ENCODE data around the gene P2RX7. TPM values are rescaled to one million over a fixed set of nuclear protein-coding genes. Genes with fewer than 3 reads are reported as not detected.

The P2RX7 gene
- total and polyA plus RNA-seq, 9 of the 15 experiments (the other 6 are each of a cell fraction or from before 2014, with no cell fraction given), result 0.04 to 0.65 (median 0.30) TPM

- no peak for TF ChIP-seq CHD4 (IDR thresholded peaks at IDR 0.05; ENCODE audit: insufficient read depth, insufficient replicate concordance, low read depth, low read length, poor library complexity, severe bottlenecking)
- TF ChIP-seq ZNF224 (CRISPR knock-in tag; IDR thresholded peaks at IDR 0.05), result no peak
- TF ChIP-seq HINFP (tag; conservative IDR thresholded peaks at IDR 0.05; ENCODE audit: low read depth), result peak; percentile 46; the same call in 1 of the 2 replicates
- TF ChIP-seq FOSL1 (tag; conservative IDR thresholded peaks at IDR 0.05), result no peak
- TF ChIP-seq PURB (CRISPR knock-in tag; IDR thresholded peaks at IDR 0.05; ENCODE audit: low read depth), result no peak
- TF ChIP-seq PTBP1 (IDR thresholded peaks at IDR 0.05; ENCODE audit: low read depth, low read length), result no peak
- no peak for TF ChIP-seq ZNF584 (CRISPR knock-in tag; IDR thresholded peaks at IDR 0.05; ENCODE audit: low read depth)
- no peak for TF ChIP-seq HDAC3 (IDR thresholded peaks at IDR 0.05; ENCODE audit: borderline replicate concordance, partially characterized antibody)
- TF ChIP-seq CHD1 (IDR thresholded peaks at IDR 0.05; ENCODE audit: low read length), result peak; percentile 61
- TF ChIP-seq, protein P1, sequence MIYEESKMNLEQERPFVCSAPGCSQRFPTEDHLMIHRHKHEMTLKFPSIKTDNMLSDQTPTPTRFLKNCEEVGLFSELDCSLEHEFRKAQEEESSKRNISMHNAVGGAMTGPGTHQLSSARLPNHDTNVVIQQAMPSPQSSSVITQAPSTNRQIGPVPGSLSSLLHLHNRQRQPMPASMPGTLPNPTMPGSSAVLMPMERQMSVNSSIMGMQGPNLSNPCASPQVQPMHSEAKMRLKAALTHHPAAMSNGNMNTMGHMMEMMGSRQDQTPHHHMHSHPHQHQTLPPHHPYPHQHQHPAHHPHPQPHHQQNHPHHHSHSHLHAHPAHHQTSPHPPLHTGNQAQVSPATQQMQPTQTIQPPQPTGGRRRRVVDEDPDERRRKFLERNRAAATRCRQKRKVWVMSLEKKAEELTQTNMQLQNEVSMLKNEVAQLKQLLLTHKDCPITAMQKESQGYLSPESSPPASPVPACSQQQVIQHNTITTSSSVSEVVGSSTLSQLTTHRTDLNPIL (CRISPR knock-in tag; IDR thresholded peaks at IDR 0.05), result no peak
- no peak for TF ChIP-seq RNF219 (CRISPR knock-in tag; IDR thresholded peaks at IDR 0.05)
- no peak for TF ChIP-seq JUNB (CRISPR knock-in tag; conservative IDR thresholded peaks at IDR 0.05)
- TF ChIP-seq, protein P2, sequence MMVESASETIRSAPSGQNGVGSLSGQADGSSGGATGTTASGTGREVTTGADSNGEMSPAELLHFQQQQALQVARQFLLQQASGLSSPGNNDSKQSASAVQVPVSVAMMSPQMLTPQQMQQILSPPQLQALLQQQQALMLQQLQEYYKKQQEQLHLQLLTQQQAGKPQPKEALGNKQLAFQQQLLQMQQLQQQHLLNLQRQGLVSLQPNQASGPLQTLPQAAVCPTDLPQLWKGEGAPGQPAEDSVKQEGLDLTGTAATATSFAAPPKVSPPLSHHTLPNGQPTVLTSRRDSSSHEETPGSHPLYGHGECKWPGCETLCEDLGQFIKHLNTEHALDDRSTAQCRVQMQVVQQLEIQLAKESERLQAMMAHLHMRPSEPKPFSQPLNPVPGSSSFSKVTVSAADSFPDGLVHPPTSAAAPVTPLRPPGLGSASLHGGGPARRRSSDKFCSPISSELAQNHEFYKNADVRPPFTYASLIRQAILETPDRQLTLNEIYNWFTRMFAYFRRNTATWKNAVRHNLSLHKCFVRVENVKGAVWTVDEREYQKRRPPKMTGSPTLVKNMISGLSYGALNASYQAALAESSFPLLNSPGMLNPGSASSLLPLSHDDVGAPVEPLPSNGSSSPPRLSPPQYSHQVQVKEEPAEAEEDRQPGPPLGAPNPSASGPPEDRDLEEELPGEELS (CRISPR knock-in tag; IDR thresholded peaks at IDR 0.05; ENCODE audit: borderline replicate concordance), result no peak; the same call in 1 of the 2 replicates
- TF ChIP-seq ZNF696 (CRISPR knock-in tag; conservative IDR thresholded peaks at IDR 0.05), result no peak
- TF ChIP-seq ZNF76 (CRISPR knock-in tag; IDR thresholded peaks at IDR 0.05; ENCODE audit: borderline replicate concordance), result no peak; the same call in 1 of the 2 replicates
- TF ChIP-seq SIRT6 (IDR thresholded peaks at IDR 0.05; ENCODE audit: low read depth, low read length), result no peak
- no peak for TF ChIP-seq NBN (IDR thresholded peaks at IDR 0.05; ENCODE audit: low read depth)
Observed at GRCh38 chr12:121209624-121210572, 77.2 kb downstream of the P2RX7 start, which contains the start of gene P2RX4 (continued).
